Right atrium auricular region (tissue), 2 donors: Measurements from ENCODE around the gene ABI3. TPM values are rescaled to one million over a fixed set of nuclear protein-coding genes. Genes with fewer than 3 reads are reported as not detected.
"Not testable (repeated sequence)": the region's sequence is repeated elsewhere in the genome, so short reads cannot be mapped to it uniquely, and the experiment has no call there.

Experiments used
- DNase-seq: peaks from one replicate; pipeline ENCODE4 v3.0.0-alpha.2; 2019; ENCODE audit warnings: low spot score
- H3K27ac ChIP-seq, 2 donors: fragments of 200-600 bp; sonication (generic); 1 replicate in 1 of 2; 2 replicates in 1 of 2; pipeline ENCODE4 v1.5.1; 2016 to 2019
- H3K27me3 ChIP-seq, 2 donors: fragments of 200-600 bp; sonication (generic); one replicate each; pipeline versions ENCODE4 v1.5.1 to v1.6.0; 2017 to 2019
- H3K36me3 ChIP-seq: fragments of 200-600 bp; sonication (generic); one replicate; pipeline ENCODE4 v1.5.1; 2016
- H3K4me1 ChIP-seq, 2 donors: fragments of 200-600 bp; sonication (generic); one replicate each; pipeline versions ENCODE4 v1.5.1 to v1.6.0; 2017 to 2019
- H3K4me3 ChIP-seq, 2 donors: fragments of 200-600 bp; sonication (generic); 1 replicate in 1 of 2; 2 replicates in 1 of 2; pipeline ENCODE4 v1.5.1; 2017 to 2019; ENCODE audit warnings: mild to moderate bottlenecking in 1 of 2, moderate library complexity in 1 of 2
- H3K9me3 ChIP-seq, 2 donors: fragments of 200-600 bp; sonication (generic); one replicate each; pipeline ENCODE4 v1.5.1; 2019
- total RNA-seq, 2 donors: library from RNA; depleted of rRNA; stranded (reverse); fragments of >200 nt; gene quantifications; one replicate each; pipeline ENCODE4 v1.1.0, GENCODE V29; 2016
- TF ChIP-seq, protein P1 (sequence below), 2 donors: fragments of 200-600 bp; sonication (generic); IDR thresholded peaks; one replicate each; pipeline ENCODE4 v1.5.1; 2019; ENCODE audit warnings: antibody characterized with exemption in 2 of 2

ABI3 gene
- total RNA-seq, 2 donors from 2014 or later: 6.7 to 8.2 TPM

- H3K27me3 ChIP-seq: no peaks in the 10 kb centered on the region
- peak; percentile 73 for DNase-seq
- H3K36me3 ChIP-seq: no peaks in the 10 kb centered on the region
- no peak overlapping the region for H3K27ac ChIP-seq
- no peak overlapping the region for H3K4me3 ChIP-seq
- TF ChIP-seq, protein P1, sequence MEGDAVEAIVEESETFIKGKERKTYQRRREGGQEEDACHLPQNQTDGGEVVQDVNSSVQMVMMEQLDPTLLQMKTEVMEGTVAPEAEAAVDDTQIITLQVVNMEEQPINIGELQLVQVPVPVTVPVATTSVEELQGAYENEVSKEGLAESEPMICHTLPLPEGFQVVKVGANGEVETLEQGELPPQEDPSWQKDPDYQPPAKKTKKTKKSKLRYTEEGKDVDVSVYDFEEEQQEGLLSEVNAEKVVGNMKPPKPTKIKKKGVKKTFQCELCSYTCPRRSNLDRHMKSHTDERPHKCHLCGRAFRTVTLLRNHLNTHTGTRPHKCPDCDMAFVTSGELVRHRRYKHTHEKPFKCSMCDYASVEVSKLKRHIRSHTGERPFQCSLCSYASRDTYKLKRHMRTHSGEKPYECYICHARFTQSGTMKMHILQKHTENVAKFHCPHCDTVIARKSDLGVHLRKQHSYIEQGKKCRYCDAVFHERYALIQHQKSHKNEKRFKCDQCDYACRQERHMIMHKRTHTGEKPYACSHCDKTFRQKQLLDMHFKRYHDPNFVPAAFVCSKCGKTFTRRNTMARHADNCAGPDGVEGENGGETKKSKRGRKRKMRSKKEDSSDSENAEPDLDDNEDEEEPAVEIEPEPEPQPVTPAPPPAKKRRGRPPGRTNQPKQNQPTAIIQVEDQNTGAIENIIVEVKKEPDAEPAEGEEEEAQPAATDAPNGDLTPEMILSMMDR (IDR thresholded peaks at IDR 0.05): peak; percentile 34 to 77
- H3K4me1 ChIP-seq: no peaks in the 10 kb centered on the region
- peaks cover 0 to 30% of the 10 kb centered on the region in 2 donors for H3K9me3 ChIP-seq
These were observed 30.2 kb upstream of the ABI3 start for GRCh38 chr17:49180303-49180702.

GRCh38 chr17:49180998-49181635 lies 29.4 kb upstream of the ABI3 start:
- TF ChIP-seq, protein P1 (IDR thresholded peaks at IDR 0.05): no peak
- H3K9me3 ChIP-seq: peaks cover 0 to 22% of the 10 kb centered on the region in 2 donors
- no peak for DNase-seq
- no peaks in the 10 kb centered on the region for H3K27me3 ChIP-seq
- H3K4me1 ChIP-seq: no peaks in the 10 kb centered on the region
- no peak overlapping the region for H3K4me3 ChIP-seq
- H3K36me3 ChIP-seq: no peaks in the 10 kb centered on the region
- H3K27ac ChIP-seq: no peak overlapping the region

- DNase-seq: no peak
- Histone ChIP-seq H3K9me3 (peaks cover 0 to under 1% of the 10 kb centered on the region in 2 donors), H3K27ac (no peak overlapping the region), H3K4me3 (no peak overlapping the region), H3K36me3 (no peaks in the 10 kb centered on the region), H3K4me1 (no peaks in the 10 kb centered on the region), H3K27me3 (no peaks in the 10 kb centered on the region)
- TF ChIP-seq, protein P1 (IDR thresholded peaks at IDR 0.05): no peak
These were observed 27.2 kb upstream of the ABI3 start for GRCh38 chr17:49183341-49183740.

DNA sequence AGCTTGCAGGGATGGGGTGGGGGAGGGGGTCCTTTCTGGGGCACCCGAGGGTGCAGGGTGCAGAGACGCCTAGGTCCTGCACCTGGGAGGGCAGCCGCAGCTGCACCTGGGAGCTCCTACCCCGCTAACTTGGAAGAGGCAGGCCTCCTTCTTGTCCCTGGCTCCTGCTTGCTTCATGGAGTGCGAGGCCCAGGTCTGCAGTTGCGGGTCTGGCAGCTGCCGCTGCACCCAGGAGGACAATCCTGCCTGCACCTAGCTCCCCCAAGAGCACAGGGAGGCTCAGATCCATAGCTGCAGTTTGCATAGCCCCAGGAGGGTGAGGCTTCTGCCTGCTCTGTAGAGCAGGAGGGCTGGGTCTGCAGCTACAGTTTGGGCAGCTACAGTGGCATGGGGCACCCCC lies 26.7 kb upstream of the ABI3 start:
- no peaks in the 10 kb centered on the region for H3K27me3 ChIP-seq
- no peak for DNase-seq
- TF ChIP-seq, protein P1 (IDR thresholded peaks at IDR 0.05): no peak
- no peaks in the 10 kb centered on the region for H3K36me3 ChIP-seq
- H3K9me3 ChIP-seq: no peaks in the 10 kb centered on the region
- no peak overlapping the region for H3K27ac ChIP-seq
- H3K4me1 ChIP-seq: no peaks in the 10 kb centered on the region
- no peak overlapping the region for H3K4me3 ChIP-seq

GRCh38 chr17:49184522-49184921 lies 26.0 kb upstream of the ABI3 start:
- not testable (repeated sequence) for H3K27ac ChIP-seq, H3K27me3 ChIP-seq, H3K36me3 ChIP-seq, DNase-seq, H3K9me3 ChIP-seq, H3K4me3 ChIP-seq, H3K4me1 ChIP-seq

DNA sequence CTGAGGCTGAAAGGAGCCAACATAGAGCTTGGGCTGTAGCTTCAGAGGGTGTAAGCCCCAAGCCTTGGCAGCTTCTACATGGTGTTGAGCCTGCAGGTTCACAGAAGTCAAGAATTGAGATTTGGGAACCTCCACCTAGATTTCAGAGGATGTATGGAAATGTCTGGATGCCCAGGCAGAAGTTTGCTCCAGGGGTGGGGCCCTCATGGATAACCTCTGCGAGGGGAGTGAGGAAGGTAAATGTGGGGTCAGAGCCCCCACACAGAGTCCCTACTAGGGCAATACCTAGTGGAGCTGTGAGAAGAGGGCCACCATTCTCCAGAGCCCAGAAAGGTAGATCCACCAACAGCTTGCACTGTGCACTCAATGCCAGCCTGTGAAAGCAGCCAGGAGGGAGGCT lies 25.1 kb upstream of the ABI3 start:
- H3K4me3 ChIP-seq, H3K27me3 ChIP-seq, H3K4me1 ChIP-seq, DNase-seq, H3K9me3 ChIP-seq, H3K27ac ChIP-seq, H3K36me3 ChIP-seq: not testable (repeated sequence)

GRCh38 chr17:49187301-49187700 lies 23.2 kb upstream of the ABI3 start:
- Histone ChIP-seq H3K36me3 (no peaks in the 10 kb centered on the region), H3K4me3 (no peak overlapping the region), H3K27me3 (no peaks in the 10 kb centered on the region), H3K27ac (no peak overlapping the region), H3K9me3 (no peaks in the 10 kb centered on the region), H3K4me1 (peaks cover 0 to 4% of the 10 kb centered on the region in 2 donors)
- TF ChIP-seq, protein P1 (IDR thresholded peaks at IDR 0.05): no peak
- DNase-seq: no peak
